Osteocyte (in vitro differentiated cells): ENCODE measurements around the gene GALE. TPM values are rescaled to one million over a fixed set of nuclear protein-coding genes. Genes with fewer than 3 reads are reported as not detected.

Experiments used
- DNase-seq: peaks from one replicate; pipeline ENCODE4 v3.0.0; 2021; ENCODE audit warnings: mixed read lengths; ENCODE audit not compliant: unreplicated experiment; ENCODE audit errors: extremely low spot score
- H3K27ac Mint-ChIP-seq: one replicate; pipeline ENCODE4 v1.8.0; 2021; ENCODE audit warnings: mild to moderate bottlenecking, mixed read lengths; ENCODE audit not compliant: unreplicated experiment
- H3K27me3 Mint-ChIP-seq: one replicate; pipeline ENCODE4 v1.8.0; 2021; ENCODE audit warnings: mixed read lengths; ENCODE audit not compliant: unreplicated experiment
- H3K36me3 Mint-ChIP-seq: one replicate; pipeline ENCODE4 v1.8.0; 2021; ENCODE audit warnings: mixed read lengths; ENCODE audit not compliant: unreplicated experiment
- H3K4me1 Mint-ChIP-seq: one replicate; pipeline ENCODE4 v1.8.0; 2021; ENCODE audit warnings: mixed read lengths; ENCODE audit not compliant: unreplicated experiment
- H3K4me3 Mint-ChIP-seq: one replicate; pipeline ENCODE4 v1.8.0; 2021; ENCODE audit warnings: mild to moderate bottlenecking, moderate library complexity, mixed read lengths; ENCODE audit not compliant: unreplicated experiment
- H3K9me3 Mint-ChIP-seq: one replicate; pipeline ENCODE4 v1.8.0; 2021; ENCODE audit warnings: mixed read lengths; ENCODE audit not compliant: unreplicated experiment
- total RNA-seq: library from RNA; stranded (reverse); gene quantifications from 2 replicates; pipeline ENCODE4 v1.2.1, GENCODE V29; 2021
- TF ChIP-seq, protein P1 (sequence below): fragments of 200-600 bp; sonication (generic); IDR thresholded peaks from 2 replicates; pipeline ENCODE4 v1.5.0; 2021; ENCODE audit warnings: antibody characterized with exemption, mild to moderate bottlenecking, moderate library complexity

Gene GALE
- total RNA-seq, 1 donor from 2014 or later = 17.5 TPM

DNA sequence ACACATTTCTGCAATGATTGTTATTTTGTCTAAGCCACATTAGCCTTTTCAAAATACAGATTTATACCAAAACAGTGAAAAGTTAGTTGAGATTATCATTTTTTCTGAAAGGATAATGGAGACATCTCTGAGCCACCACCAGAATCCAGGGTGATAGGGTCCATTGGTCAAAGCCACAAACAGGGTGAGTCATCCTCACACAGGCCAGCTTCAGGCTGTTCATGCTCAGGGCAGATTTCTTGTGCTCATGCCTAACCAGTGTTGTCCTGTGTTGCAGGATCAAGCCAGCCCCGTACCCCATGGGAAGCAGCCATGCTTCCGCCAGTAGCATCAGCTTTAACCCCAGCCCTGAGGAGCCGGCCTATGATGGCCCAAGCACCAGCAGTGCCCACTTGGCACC lies 43.9 kb downstream of the GALE start:
- H3K27ac Mint-ChIP-seq = no peak overlapping the region
- TF ChIP-seq, protein P1, sequence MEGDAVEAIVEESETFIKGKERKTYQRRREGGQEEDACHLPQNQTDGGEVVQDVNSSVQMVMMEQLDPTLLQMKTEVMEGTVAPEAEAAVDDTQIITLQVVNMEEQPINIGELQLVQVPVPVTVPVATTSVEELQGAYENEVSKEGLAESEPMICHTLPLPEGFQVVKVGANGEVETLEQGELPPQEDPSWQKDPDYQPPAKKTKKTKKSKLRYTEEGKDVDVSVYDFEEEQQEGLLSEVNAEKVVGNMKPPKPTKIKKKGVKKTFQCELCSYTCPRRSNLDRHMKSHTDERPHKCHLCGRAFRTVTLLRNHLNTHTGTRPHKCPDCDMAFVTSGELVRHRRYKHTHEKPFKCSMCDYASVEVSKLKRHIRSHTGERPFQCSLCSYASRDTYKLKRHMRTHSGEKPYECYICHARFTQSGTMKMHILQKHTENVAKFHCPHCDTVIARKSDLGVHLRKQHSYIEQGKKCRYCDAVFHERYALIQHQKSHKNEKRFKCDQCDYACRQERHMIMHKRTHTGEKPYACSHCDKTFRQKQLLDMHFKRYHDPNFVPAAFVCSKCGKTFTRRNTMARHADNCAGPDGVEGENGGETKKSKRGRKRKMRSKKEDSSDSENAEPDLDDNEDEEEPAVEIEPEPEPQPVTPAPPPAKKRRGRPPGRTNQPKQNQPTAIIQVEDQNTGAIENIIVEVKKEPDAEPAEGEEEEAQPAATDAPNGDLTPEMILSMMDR = no peak
- H3K9me3 Mint-ChIP-seq = no peaks in the 10 kb centered on the region
- H3K4me1 Mint-ChIP-seq = no peaks in the 10 kb centered on the region
- no peak for DNase-seq
- H3K4me3 Mint-ChIP-seq = no peak overlapping the region
- H3K27me3 Mint-ChIP-seq = no peaks in the 10 kb centered on the region
- peaks cover 52% of the 10 kb centered on the region for H3K36me3 Mint-ChIP-seq

DNA sequence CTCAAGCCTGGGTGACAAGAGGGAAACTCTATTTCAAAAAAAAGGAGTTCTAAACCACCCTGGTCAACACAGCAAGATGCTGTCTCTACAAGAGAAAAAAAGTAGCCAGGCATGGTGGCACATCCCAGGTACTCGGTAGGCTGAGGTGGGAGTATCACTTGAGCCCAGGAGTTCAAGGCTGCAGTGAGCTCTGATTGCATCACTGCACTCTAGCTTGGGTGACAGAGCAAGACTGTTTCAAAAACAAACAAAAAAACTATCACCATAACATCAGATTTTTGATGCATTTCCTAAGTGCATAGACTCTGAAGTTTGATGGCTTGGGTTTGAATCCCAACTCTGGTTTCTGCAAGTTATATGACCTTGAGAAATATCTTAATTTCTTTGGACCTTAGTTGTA lies 47.6 kb downstream of the GALE start:
- Mint-ChIP-seq H3K36me3 (peaks cover 47% of the 10 kb centered on the region), H3K9me3 (no peaks in the 10 kb centered on the region), H3K27me3 (no peaks in the 10 kb centered on the region), H3K4me1 (no peaks in the 10 kb centered on the region), H3K27ac (no peak overlapping the region), H3K4me3 (no peak overlapping the region)
- TF ChIP-seq, protein P1 = no peak
- DNase-seq = no peak

- Mint-ChIP-seq H3K4me1 (peaks cover 4% of the 10 kb centered on the region), H3K27ac (peak overlapping the region; percentile 23), H3K36me3 (peaks cover 45% of the 10 kb centered on the region), H3K4me3 (no peak overlapping the region), H3K9me3 (no peaks in the 10 kb centered on the region), H3K27me3 (no peaks in the 10 kb centered on the region)
- DNase-seq = no peak
- TF ChIP-seq, protein P1 = no peak
Measured at GRCh38 chr1:23751815-23752200, 48.7 kb downstream of the GALE start.

DNA sequence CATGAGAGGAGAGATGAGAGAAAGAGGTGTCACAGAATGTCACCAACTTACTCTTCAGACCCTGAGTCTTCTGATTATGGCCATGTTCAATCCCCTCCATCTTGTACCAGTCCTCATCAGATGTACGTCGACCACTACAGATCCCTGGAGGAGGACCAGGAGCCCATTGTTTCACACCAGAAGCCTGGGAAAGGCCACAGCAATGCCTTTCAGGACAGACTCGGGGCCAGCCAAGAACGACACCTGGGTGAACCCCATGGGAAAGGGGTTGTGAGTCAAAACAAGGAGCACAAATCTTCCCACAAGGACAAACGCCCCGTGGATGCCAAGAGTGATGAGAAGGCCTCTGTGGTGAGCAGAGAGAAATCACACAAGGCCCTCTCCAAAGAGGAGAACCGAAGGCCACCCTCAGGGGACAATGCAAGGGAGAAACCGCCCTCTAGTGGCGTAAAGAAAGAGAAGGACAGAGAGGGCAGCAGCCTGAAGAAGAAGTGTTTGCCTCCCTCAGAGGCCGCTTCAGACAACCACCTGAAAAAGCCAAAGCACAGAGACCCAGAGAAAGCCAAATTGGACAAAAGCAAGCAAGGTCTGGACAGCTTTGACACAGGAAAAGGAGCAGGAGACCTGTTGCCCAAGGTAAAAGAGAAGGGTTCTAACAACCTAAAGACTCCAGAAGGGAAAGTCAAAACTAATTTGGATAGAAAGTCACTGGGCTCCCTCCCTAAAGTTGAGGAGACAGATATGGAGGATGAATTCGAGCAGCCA lies 49.3 kb downstream of the GALE start:
- DNase-seq = no peak
- H3K4me1 Mint-ChIP-seq = peaks cover 8% of the 10 kb centered on the region
- H3K9me3 Mint-ChIP-seq = no peaks in the 10 kb centered on the region
- H3K27me3 Mint-ChIP-seq = no peaks in the 10 kb centered on the region
- peak overlapping the region; percentile 23 for H3K27ac Mint-ChIP-seq
- TF ChIP-seq, protein P1 = peak; percentile 68
- no peak overlapping the region for H3K4me3 Mint-ChIP-seq
- peaks cover 47% of the 10 kb centered on the region for H3K36me3 Mint-ChIP-seq

- no peaks in the 10 kb centered on the region for H3K9me3 Mint-ChIP-seq
- TF ChIP-seq, protein P1 = no peak
- peaks cover 19% of the 10 kb centered on the region for H3K36me3 Mint-ChIP-seq
- no peak for DNase-seq
- H3K27me3 Mint-ChIP-seq = no peaks in the 10 kb centered on the region
- peaks cover 24% of the 10 kb centered on the region for H3K4me1 Mint-ChIP-seq
- H3K27ac Mint-ChIP-seq = peak overlapping the region; percentile 8
- H3K4me3 Mint-ChIP-seq = no peak overlapping the region
Measured at GRCh38 chr1:23748016-23748415, 52.5 kb downstream of the GALE start.

Other genes starting within 250 kb of the GALE start
- 73.5 and 86.9 TPM in 2 replicates for gene ID3, start 241.3 kb downstream of the GALE start, total RNA-seq
- 823 and 843 TPM in 2 replicates for gene RPL11, start 108.9 kb downstream of the GALE start, total RNA-seq
- 41.4 and 47.0 TPM in 2 replicates for gene ELOA, start 57.3 kb downstream of the GALE start, total RNA-seq
- 42.4 and 44.3 TPM in 2 replicates for gene PITHD1, start 22.3 kb downstream of the GALE start, total RNA-seq
- gene LYPLA2, start 9.6 kb downstream of the GALE start, total RNA-seq = 39.2 and 39.9 TPM in 2 replicates
- gene HMGCL, start 24.7 kb upstream of the GALE start, total RNA-seq = 34.1 and 37.4 TPM in 2 replicates
- gene FUCA1, start 67.5 kb upstream of the GALE start, total RNA-seq = 16.4 and 18.0 TPM in 2 replicates
- not detected in 2 replicates for gene CNR2, start 112.6 kb upstream of the GALE start, total RNA-seq
- gene PNRC2, start 159.1 kb upstream of the GALE start, total RNA-seq = 58.9 and 63.7 TPM in 2 replicates
- 87.0 and 93.3 TPM in 2 replicates for gene SRSF10, start 179.6 kb upstream of the GALE start, total RNA-seq